ENCODE data around the gene RLF.
"Not testable (repeated sequence)": the region's sequence is repeated elsewhere in the genome, so short reads cannot be mapped to it uniquely, and the experiment has no call there.

Gene RLF

GRCh38 chr1:40167317-40167716, 6.1 kb downstream of the RLF start:
- no peak overlapping the region for H3K4me3 ChIP-seq (ENCODE audit: low read depth, low read length)
- TF ChIP-seq CTCF (IDR thresholded peaks at IDR 0.05; ENCODE audit: insufficient read depth, low read depth, low read length, missing control alignments), result no peak
- no peak for DNase-seq (ENCODE audit: low read depth)

GRCh38 chr1:40171036-40171435, 9.8 kb downstream of the RLF start:
- no peak for TF ChIP-seq CTCF (IDR thresholded peaks at IDR 0.05; ENCODE audit: insufficient read depth, low read depth, low read length, missing control alignments)
- H3K4me3 ChIP-seq (ENCODE audit: low read depth, low read length), result no peak overlapping the region
- DNase-seq (ENCODE audit: low read depth), result no peak

- no peak for TF ChIP-seq CTCF (IDR thresholded peaks at IDR 0.05; ENCODE audit: insufficient read depth, low read depth, low read length, missing control alignments)
- DNase-seq (ENCODE audit: low read depth), result no peak
- no peak overlapping the region for H3K4me3 ChIP-seq (ENCODE audit: low read depth, low read length)
Measured at GRCh38 chr1:40174788-40175187, 13.6 kb downstream of the RLF start.

GRCh38 chr1:40176989-40177388, 15.8 kb downstream of the RLF start:
- not testable (repeated sequence) for DNase-seq (ENCODE audit: low read depth); H3K4me3 ChIP-seq (ENCODE audit: low read depth, low read length)

- no peak overlapping the region for H3K4me3 ChIP-seq (ENCODE audit: low read depth, low read length)
- no peak for TF ChIP-seq CTCF (IDR thresholded peaks at IDR 0.05; ENCODE audit: insufficient read depth, low read depth, low read length, missing control alignments)
- DNase-seq (ENCODE audit: low read depth), result no peak
Measured at GRCh38 chr1:40178200-40178599, 17.0 kb downstream of the RLF start.

- TF ChIP-seq CTCF (IDR thresholded peaks at IDR 0.05; ENCODE audit: insufficient read depth, low read depth, low read length, missing control alignments), result no peak
- DNase-seq (ENCODE audit: low read depth), result no peak
- H3K4me3 ChIP-seq (ENCODE audit: low read depth, low read length), result no peak overlapping the region
Measured at GRCh38 chr1:40179496-40180089, 18.4 kb downstream of the RLF start.

- TF ChIP-seq CTCF (IDR thresholded peaks at IDR 0.05; ENCODE audit: insufficient read depth, low read depth, low read length, missing control alignments), result peak; percentile 30
- peak; percentile 44 for DNase-seq (ENCODE audit: low read depth)
- H3K4me3 ChIP-seq (ENCODE audit: low read depth, low read length), result no peak overlapping the region
Measured at GRCh38 chr1:40183055-40183710, 22.0 kb downstream of the RLF start.
